OCI-LY3 (cell line): ENCODE results near the gene KCNH5.

ENCODE experiments used
- EZH2phosphoT487 ChIP-seq: fragments of 200-600 bp; shearing (Covaris generic); IDR thresholded peaks from 2 replicates; pipeline ENCODE4 v1.6.1; 2018; ENCODE audit warnings: antibody characterized with exemption, mixed run types, low read depth
- TF ChIP-seq, protein P1 (sequence below): fragments of 200-600, 300-600 bp; sonication (generic); IDR thresholded peaks from 2 replicates; pipeline ENCODE4 v1.5.1; 2014; ENCODE audit warnings: antibody characterized with exemption, low read length, low read depth

DNA sequence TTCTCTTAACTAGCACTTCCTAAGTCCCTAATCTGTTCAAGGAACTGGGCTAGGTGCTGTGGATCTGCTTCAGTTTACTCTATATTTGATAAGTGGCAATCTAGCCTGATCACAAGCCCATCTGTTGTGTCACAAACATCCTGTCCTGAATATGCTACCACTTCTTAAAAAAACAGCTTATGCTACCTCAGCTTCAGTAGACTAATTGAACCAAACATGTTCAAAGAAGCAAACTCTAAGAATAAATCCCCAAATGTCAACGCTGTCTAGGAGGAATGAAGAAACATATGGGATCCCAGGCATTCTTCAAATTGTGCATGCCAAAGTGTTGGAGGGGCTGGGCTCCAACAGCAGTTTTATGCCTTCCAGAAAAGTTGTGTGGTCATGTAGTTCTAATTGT is 10.4 kb upstream of the KCNH5 start:
- TF ChIP-seq, protein P1, sequence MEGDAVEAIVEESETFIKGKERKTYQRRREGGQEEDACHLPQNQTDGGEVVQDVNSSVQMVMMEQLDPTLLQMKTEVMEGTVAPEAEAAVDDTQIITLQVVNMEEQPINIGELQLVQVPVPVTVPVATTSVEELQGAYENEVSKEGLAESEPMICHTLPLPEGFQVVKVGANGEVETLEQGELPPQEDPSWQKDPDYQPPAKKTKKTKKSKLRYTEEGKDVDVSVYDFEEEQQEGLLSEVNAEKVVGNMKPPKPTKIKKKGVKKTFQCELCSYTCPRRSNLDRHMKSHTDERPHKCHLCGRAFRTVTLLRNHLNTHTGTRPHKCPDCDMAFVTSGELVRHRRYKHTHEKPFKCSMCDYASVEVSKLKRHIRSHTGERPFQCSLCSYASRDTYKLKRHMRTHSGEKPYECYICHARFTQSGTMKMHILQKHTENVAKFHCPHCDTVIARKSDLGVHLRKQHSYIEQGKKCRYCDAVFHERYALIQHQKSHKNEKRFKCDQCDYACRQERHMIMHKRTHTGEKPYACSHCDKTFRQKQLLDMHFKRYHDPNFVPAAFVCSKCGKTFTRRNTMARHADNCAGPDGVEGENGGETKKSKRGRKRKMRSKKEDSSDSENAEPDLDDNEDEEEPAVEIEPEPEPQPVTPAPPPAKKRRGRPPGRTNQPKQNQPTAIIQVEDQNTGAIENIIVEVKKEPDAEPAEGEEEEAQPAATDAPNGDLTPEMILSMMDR, result no peak
- TF ChIP-seq EZH2phosphoT487, result no peak
